ENCODE results near the gene VSTM2L.

Gene VSTM2L

GRCh38 chr20:37932074-37932473 lies 29.1 kb downstream of the VSTM2L start:
- TF ChIP-seq CTCF (IDR thresholded peaks at IDR 0.05; ENCODE audit: extremely low read depth, missing control alignments) = no peak
- no peak for DNase-seq (ENCODE audit: low spot score)

GRCh38 chr20:37932919-37933318 lies 30.0 kb downstream of the VSTM2L start:
- no peak for DNase-seq (ENCODE audit: low spot score)
- TF ChIP-seq CTCF (IDR thresholded peaks at IDR 0.05; ENCODE audit: extremely low read depth, missing control alignments) = no peak

- no peak for TF ChIP-seq CTCF (IDR thresholded peaks at IDR 0.05; ENCODE audit: extremely low read depth, missing control alignments)
- no peak for DNase-seq (ENCODE audit: low spot score)
Observed at GRCh38 chr20:37933786-37934633, 31.1 kb downstream of the VSTM2L start.

GRCh38 chr20:37934634-37935375 lies 31.9 kb downstream of the VSTM2L start:
- TF ChIP-seq CTCF (IDR thresholded peaks at IDR 0.05; ENCODE audit: extremely low read depth, missing control alignments) = no peak

GRCh38 chr20:37935435-37935834 lies 32.5 kb downstream of the VSTM2L start:
- DNase-seq (ENCODE audit: low spot score) = no peak
- no peak for TF ChIP-seq CTCF (IDR thresholded peaks at IDR 0.05; ENCODE audit: extremely low read depth, missing control alignments)

More at GRCh38 chr20:37934634-37935375, 31.9 kb downstream of the VSTM2L start:
- DNase-seq (ENCODE audit: low spot score) = no peak

GRCh38 chr20:37936041-37936440 lies 33.1 kb downstream of the VSTM2L start:
- no peak for DNase-seq (ENCODE audit: low spot score)
- TF ChIP-seq CTCF (IDR thresholded peaks at IDR 0.05; ENCODE audit: extremely low read depth, missing control alignments) = no peak

- TF ChIP-seq CTCF (IDR thresholded peaks at IDR 0.05; ENCODE audit: extremely low read depth, missing control alignments) = no peak
- no peak for DNase-seq (ENCODE audit: low spot score)
Observed at GRCh38 chr20:37936451-37936850, 33.5 kb downstream of the VSTM2L start.

Measured in GM20000 (cell line).